K562 (cell line): ENCODE results near the gene ZDHHC14. TPM values are rescaled to one million over a fixed set of nuclear protein-coding genes. Genes with fewer than 3 reads are reported as not detected.

Source experiments
- DNMT1 ChIP-seq: fragments of 450-650 bp; IDR thresholded peaks from 2 replicates; pipeline ENCODE4 v1.6.1; 2016; ENCODE audit warnings: antibody characterized with exemption, mild to moderate bottlenecking
- FOS ChIP-seq: IDR thresholded peaks from 3 replicates; pipeline ENCODE4 v1.6.1; 2011; ENCODE audit not compliant: insufficient read length; ENCODE audit errors: extremely low read depth
- HDAC2 ChIP-seq: fragments of 450-650 bp; IDR thresholded peaks from 2 replicates; pipeline ENCODE4 v1.6.1; 2016; ENCODE audit warnings: mild to moderate bottlenecking
- HNRNPLL ChIP-seq: fragments of 200-400 bp; formaldehyde crosslinking; IDR thresholded peaks from 2 replicates; pipeline ENCODE4 v1.6.1; 2017; ENCODE audit warnings: low read length, low read depth, mild to moderate bottlenecking; ENCODE audit not compliant: poor library complexity, severe bottlenecking
- JUN ChIP-seq, 2 experiments: sonication (generic) in 1 of 2; formaldehyde crosslinking in 1 of 2; IDR thresholded peaks; 2 replicates each; pipeline versions ENCODE4 v1.6.1 to v1.8.0; 2012 to 2022; ENCODE audit warnings: borderline replicate concordance in 2 of 2, mild to moderate bottlenecking in 2 of 2, improper control_type of control experiment in 1 of 2, low read depth in 1 of 2, low read length in 1 of 2, missing genetic modification reagents in 1 of 2
- NBN ChIP-seq: fragments of 450-650 bp; IDR thresholded peaks from 2 replicates; pipeline ENCODE4 v1.6.1; 2016; ENCODE audit warnings: low read depth, mild to moderate bottlenecking
- PHF20 ChIP-seq: fragments of 450-650 bp; IDR thresholded peaks from 2 replicates; pipeline ENCODE4 v1.6.1; 2018; ENCODE audit not compliant: partially characterized antibody
- PYGO2 ChIP-seq: fragments of 450-650 bp; IDR thresholded peaks from 2 replicates; pipeline ENCODE4 v1.6.1; 2016; ENCODE audit warnings: mild to moderate bottlenecking, missing genetic modification characterization, moderate library complexity, missing compliant biosample characterization
- RFX7 ChIP-seq: fragments of 250-450 bp; sonication (Bioruptor Pico); IDR thresholded peaks from 2 replicates; pipeline ENCODE4 v1.5.1; 2021; ENCODE audit warnings: mild to moderate bottlenecking
- SRF ChIP-seq, 2 experiments: fragments of 250-450, 450-650 bp in 1 of 2; sonication (Bioruptor Pico) in 1 of 2; sonication (generic) in 1 of 2; formaldehyde crosslinking; IDR thresholded peaks; 2 replicates each; pipeline versions ENCODE4 v1.5.0 to v1.5.1; 2020 to 2022; ENCODE audit warnings: mild to moderate bottlenecking in 1 of 2, missing genetic modification reagents in 1 of 2
- ZNF609 ChIP-seq: sonication (generic); formaldehyde crosslinking; IDR thresholded peaks from 2 replicates; pipeline ENCODE4 v1.8.1; 2023; ENCODE audit warnings: missing genetic modification reagents, mild to moderate bottlenecking, borderline replicate concordance
- polyA plus RNA-seq, 8 experiments: library from polyadenylated mRNA; depleted of rRNA in 4 of 8; stranded (reverse) in 5 of 8; unstranded in 3 of 8; fragments of >200 nt; fragmentation: Nextera tagmentation in 2 of 8; fragmentation: Illumina TruSeq in 1 of 8; extraction: Ambion mirVana in 2 of 8; extraction: Trizol in 1 of 8; gene quantifications; 2 replicates each; pipeline versions ENCODE4 v1.2.1 to v1.2.3, GENCODE V29; 2011 to 2014; ENCODE audit warnings: inconsistent platforms in 1 of 8, missing spikeins in 1 of 8
- total RNA-seq, 7 experiments: library from RNA; depleted of rRNA in 6 of 7; stranded (reverse); fragments of >200 nt in 6 of 7; fragmentation: Illumina TruSeq in 2 of 7; extraction: Trizol in 2 of 7; gene quantifications; 2 replicates each; pipeline versions ENCODE4 v1.2.1 to v1.2.3, GENCODE V29; 2011 to 2021; ENCODE audit warnings: low replicate concordance in 1 of 7
- TF ChIP-seq, protein P1 (sequence below): fragments of 250-450 bp; sonication (Bioruptor Pico); IDR thresholded peaks from 2 replicates; pipeline ENCODE4 v1.5.0; 2022; ENCODE audit warnings: mild to moderate bottlenecking
- TF ChIP-seq, protein P2 (sequence below): fragments of 250-450 bp; sonication (Bioruptor Pico); IDR thresholded peaks from 2 replicates; pipeline ENCODE4 v1.4.0; 2020

ZDHHC14 gene
- total and polyA plus RNA-seq, 9 of the 15 experiments (the other 6 are each of a cell fraction or from before 2014, with no cell fraction given), result 0.92 to 23.1 (median 13.8) TPM

DNA sequence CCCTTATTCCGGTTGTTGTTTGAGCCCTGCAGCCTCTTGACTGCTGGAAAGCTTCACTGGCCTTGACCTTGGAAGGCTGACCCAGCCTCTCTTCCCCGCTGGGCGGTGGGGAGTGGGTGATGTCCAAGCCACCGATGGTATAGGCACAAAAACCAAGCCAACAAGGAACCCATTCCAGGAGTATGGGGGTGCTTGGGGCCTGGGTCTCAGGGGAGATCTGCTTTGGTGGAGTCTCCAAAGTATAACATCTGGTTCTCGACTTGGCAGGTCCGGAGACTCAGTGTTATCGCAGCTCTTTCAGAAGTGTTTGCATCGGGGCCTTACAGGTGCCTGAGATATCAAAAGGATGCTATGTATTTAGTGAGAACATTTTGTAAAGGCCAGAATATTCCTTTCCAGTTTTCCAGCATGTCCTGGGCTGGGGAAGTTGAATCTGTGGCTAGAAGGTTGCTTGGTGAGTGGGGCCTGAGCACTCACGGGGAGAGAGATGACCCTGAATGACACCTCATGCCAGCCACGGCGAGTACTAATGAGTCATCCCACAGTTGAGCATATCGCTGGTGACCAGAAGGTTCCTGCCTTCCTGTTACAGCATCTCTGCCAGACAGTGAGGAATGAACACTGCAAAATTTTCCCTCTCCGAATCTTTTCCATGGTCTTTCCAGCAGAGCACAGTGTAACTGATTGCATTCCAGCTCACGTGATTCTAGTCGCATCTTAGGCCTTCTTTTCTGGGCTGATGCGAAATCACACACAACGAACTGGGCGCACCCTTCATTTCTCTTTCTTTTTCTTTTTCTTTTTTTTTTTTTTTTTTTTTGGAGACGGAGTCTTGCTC lies 133.9 kb downstream of the ZDHHC14 start (continued):
- peak; percentile 52 for TF ChIP-seq PHF20
- 0 out of 2 replicates have a peak, but pooled peaks have one; percentile 41 for TF ChIP-seq PYGO2
- no peak for TF ChIP-seq HNRNPLL
- no peak for TF ChIP-seq RFX7
- peak; percentile 85 for TF ChIP-seq FOS
- TF ChIP-seq, protein P1, sequence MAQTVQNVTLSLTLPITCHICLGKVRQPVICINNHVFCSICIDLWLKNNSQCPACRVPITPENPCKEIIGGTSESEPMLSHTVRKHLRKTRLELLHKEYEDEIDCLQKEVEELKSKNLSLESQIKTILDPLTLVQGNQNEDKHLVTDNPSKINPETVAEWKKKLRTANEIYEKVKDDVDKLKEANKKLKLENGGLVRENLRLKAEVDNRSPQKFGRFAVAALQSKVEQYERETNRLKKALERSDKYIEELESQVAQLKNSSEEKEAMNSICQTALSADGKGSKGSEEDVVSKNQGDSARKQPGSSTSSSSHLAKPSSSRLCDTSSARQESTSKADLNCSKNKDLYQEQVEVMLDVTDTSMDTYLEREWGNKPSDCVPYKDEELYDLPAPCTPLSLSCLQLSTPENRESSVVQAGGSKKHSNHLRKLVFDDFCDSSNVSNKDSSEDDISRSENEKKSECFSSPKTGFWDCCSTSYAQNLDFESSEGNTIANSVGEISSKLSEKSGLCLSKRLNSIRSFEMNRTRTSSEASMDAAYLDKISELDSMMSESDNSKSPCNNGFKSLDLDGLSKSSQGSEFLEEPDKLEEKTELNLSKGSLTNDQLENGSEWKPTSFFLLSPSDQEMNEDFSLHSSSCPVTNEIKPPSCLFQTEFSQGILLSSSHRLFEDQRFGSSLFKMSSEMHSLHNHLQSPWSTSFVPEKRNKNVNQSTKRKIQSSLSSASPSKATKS, result peak; percentile 8; the same call in 1 of the 2 replicates
- no peak; the same call in 1 of the 2 replicates for TF ChIP-seq DNMT1
- no peak for TF ChIP-seq ZNF609 (CRISPR knock-in tag)
- peak; percentile 98 for TF ChIP-seq HDAC2
- TF ChIP-seq, protein P2, sequence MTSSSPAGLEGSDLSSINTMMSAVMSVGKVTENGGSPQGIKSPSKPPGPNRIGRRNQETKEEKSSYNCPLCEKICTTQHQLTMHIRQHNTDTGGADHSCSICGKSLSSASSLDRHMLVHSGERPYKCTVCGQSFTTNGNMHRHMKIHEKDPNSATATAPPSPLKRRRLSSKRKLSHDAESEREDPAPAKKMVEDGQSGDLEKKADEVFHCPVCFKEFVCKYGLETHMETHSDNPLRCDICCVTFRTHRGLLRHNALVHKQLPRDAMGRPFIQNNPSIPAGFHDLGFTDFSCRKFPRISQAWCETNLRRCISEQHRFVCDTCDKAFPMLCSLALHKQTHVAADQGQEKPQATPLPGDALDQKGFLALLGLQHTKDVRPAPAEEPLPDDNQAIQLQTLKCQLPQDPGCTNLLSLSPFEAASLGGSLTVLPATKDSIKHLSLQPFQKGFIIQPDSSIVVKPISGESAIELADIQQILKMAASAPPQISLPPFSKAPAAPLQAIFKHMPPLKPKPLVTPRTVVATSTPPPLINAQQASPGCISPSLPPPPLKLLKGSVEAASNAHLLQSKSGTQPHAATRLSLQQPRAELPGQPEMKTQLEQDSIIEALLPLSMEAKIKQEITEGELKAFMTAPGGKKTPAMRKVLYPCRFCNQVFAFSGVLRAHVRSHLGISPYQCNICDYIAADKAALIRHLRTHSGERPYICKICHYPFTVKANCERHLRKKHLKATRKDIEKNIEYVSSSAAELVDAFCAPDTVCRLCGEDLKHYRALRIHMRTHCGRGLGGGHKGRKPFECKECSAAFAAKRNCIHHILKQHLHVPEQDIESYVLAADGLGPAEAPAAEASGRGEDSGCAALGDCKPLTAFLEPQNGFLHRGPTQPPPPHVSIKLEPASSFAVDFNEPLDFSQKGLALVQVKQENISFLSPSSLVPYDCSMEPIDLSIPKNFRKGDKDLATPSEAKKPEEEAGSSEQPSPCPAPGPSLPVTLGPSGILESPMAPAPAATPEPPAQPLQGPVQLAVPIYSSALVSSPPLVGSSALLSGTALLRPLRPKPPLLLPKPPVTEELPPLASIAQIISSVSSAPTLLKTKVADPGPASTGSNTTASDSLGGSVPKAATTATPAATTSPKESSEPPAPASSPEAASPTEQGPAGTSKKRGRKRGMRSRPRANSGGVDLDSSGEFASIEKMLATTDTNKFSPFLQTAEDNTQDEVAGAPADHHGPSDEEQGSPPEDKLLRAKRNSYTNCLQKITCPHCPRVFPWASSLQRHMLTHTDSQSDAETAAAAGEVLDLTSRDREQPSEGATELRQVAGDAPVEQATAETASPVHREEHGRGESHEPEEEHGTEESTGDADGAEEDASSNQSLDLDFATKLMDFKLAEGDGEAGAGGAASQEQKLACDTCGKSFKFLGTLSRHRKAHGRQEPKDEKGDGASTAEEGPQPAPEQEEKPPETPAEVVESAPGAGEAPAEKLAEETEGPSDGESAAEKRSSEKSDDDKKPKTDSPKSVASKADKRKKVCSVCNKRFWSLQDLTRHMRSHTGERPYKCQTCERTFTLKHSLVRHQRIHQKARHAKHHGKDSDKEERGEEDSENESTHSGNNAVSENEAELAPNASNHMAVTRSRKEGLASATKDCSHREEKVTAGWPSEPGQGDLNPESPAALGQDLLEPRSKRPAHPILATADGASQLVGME (CRISPR knock-in tag), result no peak; the same call in 1 of the 2 replicates
- peak in 1 of 2 experiments; percentile 27; a peak in 1 of 4 replicates for TF ChIP-seq SRF (CRISPR knock-in tag; IDR thresholded peaks at IDR 0.05)
- peak; percentile 99 for TF ChIP-seq NBN
- peak; percentile 99 for TF ChIP-seq JUN (IDR thresholded peaks at IDR 0.05; ENCODE audit: borderline replicate concordance, low read depth, low read length)
- peak; percentile 96 for TF ChIP-seq JUN (CRISPR knock-in tag; IDR thresholded peaks at IDR 0.05; ENCODE audit: borderline replicate concordance)
